Measurements from ENCODE around the gene TLR7. TPM values are rescaled to one million over a fixed set of nuclear protein-coding genes. Genes with fewer than 3 reads are reported as not detected.

The TLR7 gene
- total RNA-seq, 1 donor: not detected

DNA sequence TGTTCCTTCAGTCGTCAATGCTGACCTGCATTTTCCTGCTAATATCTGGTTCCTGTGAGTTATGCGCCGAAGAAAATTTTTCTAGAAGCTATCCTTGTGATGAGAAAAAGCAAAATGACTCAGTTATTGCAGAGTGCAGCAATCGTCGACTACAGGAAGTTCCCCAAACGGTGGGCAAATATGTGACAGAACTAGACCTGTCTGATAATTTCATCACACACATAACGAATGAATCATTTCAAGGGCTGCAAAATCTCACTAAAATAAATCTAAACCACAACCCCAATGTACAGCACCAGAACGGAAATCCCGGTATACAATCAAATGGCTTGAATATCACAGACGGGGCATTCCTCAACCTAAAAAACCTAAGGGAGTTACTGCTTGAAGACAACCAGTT, 52.2 kb downstream of the TLR7 start:
- DNase-seq (ENCODE audit: low read depth): no peak

GRCh38 chrX:12919620-12920019, 52.7 kb downstream of the TLR7 start:
- no peak for DNase-seq (ENCODE audit: low read depth)
- H3K4me3 ChIP-seq (ENCODE audit: low read depth, low read length): no peak overlapping the region
- TF ChIP-seq, protein P1, sequence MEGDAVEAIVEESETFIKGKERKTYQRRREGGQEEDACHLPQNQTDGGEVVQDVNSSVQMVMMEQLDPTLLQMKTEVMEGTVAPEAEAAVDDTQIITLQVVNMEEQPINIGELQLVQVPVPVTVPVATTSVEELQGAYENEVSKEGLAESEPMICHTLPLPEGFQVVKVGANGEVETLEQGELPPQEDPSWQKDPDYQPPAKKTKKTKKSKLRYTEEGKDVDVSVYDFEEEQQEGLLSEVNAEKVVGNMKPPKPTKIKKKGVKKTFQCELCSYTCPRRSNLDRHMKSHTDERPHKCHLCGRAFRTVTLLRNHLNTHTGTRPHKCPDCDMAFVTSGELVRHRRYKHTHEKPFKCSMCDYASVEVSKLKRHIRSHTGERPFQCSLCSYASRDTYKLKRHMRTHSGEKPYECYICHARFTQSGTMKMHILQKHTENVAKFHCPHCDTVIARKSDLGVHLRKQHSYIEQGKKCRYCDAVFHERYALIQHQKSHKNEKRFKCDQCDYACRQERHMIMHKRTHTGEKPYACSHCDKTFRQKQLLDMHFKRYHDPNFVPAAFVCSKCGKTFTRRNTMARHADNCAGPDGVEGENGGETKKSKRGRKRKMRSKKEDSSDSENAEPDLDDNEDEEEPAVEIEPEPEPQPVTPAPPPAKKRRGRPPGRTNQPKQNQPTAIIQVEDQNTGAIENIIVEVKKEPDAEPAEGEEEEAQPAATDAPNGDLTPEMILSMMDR (IDR thresholded peaks at IDR 0.05; ENCODE audit: insufficient read depth, low read depth, low read length): no peak

More for the DNA sequence above, 52.2 kb downstream of the TLR7 start:
- TF ChIP-seq, protein P1 (IDR thresholded peaks at IDR 0.05; ENCODE audit: insufficient read depth, low read depth, low read length): no peak
- H3K4me3 ChIP-seq (ENCODE audit: low read depth, low read length): no peak overlapping the region

DNA sequence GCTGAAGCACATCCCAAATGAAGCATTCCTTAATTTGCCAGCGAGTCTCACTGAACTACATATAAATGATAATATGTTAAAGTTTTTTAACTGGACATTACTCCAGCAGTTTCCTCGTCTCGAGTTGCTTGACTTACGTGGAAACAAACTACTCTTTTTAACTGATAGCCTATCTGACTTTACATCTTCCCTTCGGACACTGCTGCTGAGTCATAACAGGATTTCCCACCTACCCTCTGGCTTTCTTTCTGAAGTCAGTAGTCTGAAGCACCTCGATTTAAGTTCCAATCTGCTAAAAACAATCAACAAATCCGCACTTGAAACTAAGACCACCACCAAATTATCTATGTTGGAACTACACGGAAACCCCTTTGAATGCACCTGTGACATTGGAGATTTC, 54.1 kb downstream of the TLR7 start:
- TF ChIP-seq, protein P1 (IDR thresholded peaks at IDR 0.05; ENCODE audit: insufficient read depth, low read depth, low read length): no peak
- no peak for DNase-seq (ENCODE audit: low read depth)
- H3K4me3 ChIP-seq (ENCODE audit: low read depth, low read length): no peak overlapping the region

DNA sequence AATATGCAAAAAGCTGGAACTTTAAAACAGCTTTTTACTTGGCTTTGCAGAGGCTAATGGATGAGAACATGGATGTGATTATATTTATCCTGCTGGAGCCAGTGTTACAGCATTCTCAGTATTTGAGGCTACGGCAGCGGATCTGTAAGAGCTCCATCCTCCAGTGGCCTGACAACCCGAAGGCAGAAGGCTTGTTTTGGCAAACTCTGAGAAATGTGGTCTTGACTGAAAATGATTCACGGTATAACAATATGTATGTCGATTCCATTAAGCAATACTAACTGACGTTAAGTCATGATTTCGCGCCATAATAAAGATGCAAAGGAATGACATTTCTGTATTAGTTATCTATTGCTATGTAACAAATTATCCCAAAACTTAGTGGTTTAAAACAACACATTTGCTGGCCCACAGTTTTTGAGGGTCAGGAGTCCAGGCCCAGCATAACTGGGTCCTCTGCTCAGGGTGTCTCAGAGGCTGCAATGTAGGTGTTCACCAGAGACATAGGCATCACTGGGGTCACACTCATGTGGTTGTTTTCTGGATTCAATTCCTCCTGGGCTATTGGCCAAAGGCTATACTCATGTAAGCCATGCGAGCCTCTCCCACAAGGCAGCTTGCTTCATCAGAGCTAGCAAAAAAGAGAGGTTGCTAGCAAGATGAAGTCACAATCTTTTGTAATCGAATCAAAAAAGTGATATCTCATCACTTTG, 55.2 kb downstream of the TLR7 start:
- DNase-seq (ENCODE audit: low read depth): no peak
- TF ChIP-seq, protein P1 (IDR thresholded peaks at IDR 0.05; ENCODE audit: insufficient read depth, low read depth, low read length): no peak
- H3K4me3 ChIP-seq (ENCODE audit: low read depth, low read length): no peak overlapping the region

DNA sequence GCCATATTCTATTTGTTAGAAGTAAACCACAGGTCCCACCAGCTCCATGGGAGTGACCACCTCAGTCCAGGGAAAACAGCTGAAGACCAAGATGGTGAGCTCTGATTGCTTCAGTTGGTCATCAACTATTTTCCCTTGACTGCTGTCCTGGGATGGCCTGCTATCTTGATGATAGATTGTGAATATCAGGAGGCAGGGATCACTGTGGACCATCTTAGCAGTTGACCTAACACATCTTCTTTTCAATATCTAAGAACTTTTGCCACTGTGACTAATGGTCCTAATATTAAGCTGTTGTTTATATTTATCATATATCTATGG, 55.7 kb downstream of the TLR7 start:
- no peak for DNase-seq (ENCODE audit: low read depth)
- TF ChIP-seq, protein P1 (IDR thresholded peaks at IDR 0.05; ENCODE audit: insufficient read depth, low read depth, low read length): no peak
- H3K4me3 ChIP-seq (ENCODE audit: low read depth, low read length): no peak overlapping the region

- TF ChIP-seq, protein P1 (IDR thresholded peaks at IDR 0.05; ENCODE audit: insufficient read depth, low read depth, low read length): no peak
- no peak overlapping the region for H3K4me3 ChIP-seq (ENCODE audit: low read depth, low read length)
- no peak for DNase-seq (ENCODE audit: low read depth)
Observed at GRCh38 chrX:12929701-12930100, 62.8 kb downstream of the TLR7 start.

DNA sequence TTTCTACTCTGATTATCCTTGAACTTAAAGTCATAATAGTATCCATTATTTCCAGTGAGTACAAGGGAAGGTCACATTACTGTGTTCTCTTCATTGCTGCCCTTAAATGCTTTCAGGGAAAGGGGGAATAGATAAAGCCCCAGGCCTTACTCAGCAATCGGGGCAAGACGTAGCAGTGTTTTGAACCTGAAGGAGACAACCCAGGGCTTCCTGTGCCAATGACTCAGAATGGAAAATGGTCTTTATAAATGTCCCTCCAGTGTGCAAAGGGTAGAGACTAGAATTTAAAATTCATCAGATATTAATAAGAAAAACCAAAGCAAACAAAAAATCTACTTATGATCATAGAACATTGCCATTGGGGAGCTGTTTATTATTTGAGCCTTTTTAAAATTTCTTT, 63.3 kb downstream of the TLR7 start:
- no peak overlapping the region for H3K4me3 ChIP-seq (ENCODE audit: low read depth, low read length)
- DNase-seq (ENCODE audit: low read depth): no peak
- TF ChIP-seq, protein P1 (IDR thresholded peaks at IDR 0.05; ENCODE audit: insufficient read depth, low read depth, low read length): no peak

Data from fibroblast of villous mesenchyme (primary cell).